GM03348 (cell line): ENCODE measurements around the gene TGIF2.
"Not testable (repeated sequence)": the region's sequence is repeated elsewhere in the genome, so short reads cannot be mapped to it uniquely, and the experiment has no call there.

Source experiments
- DNase-seq: peaks from one replicate; pipeline ENCODE4 v3.0.0; 2012; ENCODE audit warnings: low spot score

TGIF2 gene

GRCh38 chr20:36547186-36548005 lies 26.0 kb upstream of the TGIF2 start:
- DNase-seq, result no peak

DNA sequence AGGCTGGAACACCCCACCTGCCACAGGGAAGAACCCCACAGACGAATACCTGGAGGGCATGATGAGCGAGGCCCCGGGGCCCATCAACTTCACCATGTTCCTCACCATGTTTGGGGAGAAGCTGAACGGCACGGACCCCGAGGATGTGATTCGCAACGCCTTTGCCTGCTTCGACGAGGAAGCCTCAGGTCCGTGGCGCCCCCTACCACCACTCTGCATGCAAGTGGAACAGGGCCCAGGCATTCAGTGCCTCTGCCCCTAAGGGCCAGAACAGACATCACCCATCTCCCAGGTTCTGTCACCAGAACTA lies 25.4 kb upstream of the TGIF2 start:
- DNase-seq, result peak; percentile 5

- peak; percentile 9 for DNase-seq
These were observed 24.4 kb upstream of the TGIF2 start for GRCh38 chr20:36548704-36549627.

DNA sequence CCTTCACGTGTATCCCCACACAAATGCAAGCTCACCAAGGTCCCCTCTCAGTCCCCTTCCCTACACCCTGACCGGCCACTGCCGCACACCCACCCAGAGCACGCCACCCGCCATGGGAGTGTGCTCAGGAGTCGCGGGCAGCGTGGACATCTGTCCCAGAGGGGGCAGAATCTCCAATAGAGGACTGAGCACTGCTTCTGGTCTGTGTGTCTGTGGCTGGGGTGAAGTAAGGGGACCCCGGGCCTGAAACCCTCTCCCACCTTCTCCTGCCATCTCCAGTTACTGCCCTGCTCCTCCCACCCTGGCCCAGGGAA lies 23.8 kb upstream of the TGIF2 start:
- DNase-seq, result peak; percentile 13

- DNase-seq, result peak; percentile 44
These were observed 23.2 kb upstream of the TGIF2 start for GRCh38 chr20:36549942-36550789.

- DNase-seq, result peak; percentile 47
These were observed 22.6 kb upstream of the TGIF2 start for GRCh38 chr20:36550790-36551299.

- DNase-seq, result no peak
These were observed 18.1 kb upstream of the TGIF2 start for GRCh38 chr20:36555248-36555647.

- no peak for DNase-seq
These were observed 10.7 kb upstream of the TGIF2 start for GRCh38 chr20:36562724-36563123.

GRCh38 chr20:36563374-36563773 lies 10.0 kb upstream of the TGIF2 start:
- no peak for DNase-seq

GRCh38 chr20:36564078-36564725 lies 9.2 kb upstream of the TGIF2 start:
- not testable (repeated sequence) for DNase-seq

- DNase-seq, result not testable (repeated sequence)
These were observed 8.7 kb upstream of the TGIF2 start for GRCh38 chr20:36564726-36565121.

GRCh38 chr20:36565520-36565919 lies 7.9 kb upstream of the TGIF2 start:
- DNase-seq, result no peak

DNA sequence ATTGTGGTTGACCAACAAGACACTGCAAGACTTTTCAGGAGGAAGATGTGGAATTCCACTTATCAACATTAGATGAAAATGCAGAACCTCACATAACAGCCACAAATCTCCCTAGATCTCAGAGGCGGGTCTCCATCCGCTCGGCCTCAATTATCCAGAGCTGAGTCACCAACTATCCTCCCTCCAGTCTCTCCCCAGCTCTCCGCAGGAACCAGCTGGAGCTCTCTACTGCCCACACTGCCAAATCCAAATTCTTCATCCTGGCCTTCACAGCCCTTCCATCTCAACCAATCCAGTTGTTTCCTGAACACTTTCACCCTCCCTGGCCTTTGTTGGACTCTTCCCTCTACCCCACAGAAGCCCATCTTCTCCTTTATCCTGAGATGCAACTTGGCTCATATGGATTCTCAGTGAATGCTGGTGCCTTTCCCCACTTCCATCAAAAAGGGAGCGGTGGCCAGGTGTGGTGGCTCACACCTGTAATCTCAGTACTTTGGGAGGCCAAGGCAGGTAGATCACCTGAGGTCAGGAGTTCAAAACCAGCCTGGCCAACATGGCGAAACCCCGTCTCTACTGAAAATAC lies 3.5 kb upstream of the TGIF2 start:
- peak; percentile 87 for DNase-seq

- DNase-seq, result no peak
These were observed 1.6 kb upstream of the TGIF2 start for GRCh38 chr20:36571564-36572504.

DNA sequence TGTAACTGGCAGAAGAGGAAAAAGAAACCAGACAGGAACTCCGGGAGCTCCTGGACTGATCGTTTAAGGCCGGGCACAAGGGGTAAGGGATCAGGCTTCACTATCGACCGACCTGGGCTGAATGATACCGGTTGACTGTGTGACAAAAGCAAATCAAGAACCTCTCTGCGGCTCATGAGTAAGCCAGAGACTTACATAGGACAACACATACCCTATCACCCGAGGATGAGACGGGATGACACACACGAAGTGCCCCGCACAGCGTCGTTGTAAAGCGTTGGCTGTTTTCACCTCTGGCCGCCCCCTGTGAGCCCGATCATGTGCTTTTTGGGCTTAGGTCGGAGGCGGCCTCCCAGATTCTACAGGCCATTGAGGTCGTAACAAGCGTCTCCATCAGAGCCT lies 695 bp upstream of the TGIF2 start:
- DNase-seq, result peak; percentile 25

GRCh38 chr20:36573798-36574365 lies 485 bp downstream of the TGIF2 start:
- peak; percentile 58 for DNase-seq

DNA sequence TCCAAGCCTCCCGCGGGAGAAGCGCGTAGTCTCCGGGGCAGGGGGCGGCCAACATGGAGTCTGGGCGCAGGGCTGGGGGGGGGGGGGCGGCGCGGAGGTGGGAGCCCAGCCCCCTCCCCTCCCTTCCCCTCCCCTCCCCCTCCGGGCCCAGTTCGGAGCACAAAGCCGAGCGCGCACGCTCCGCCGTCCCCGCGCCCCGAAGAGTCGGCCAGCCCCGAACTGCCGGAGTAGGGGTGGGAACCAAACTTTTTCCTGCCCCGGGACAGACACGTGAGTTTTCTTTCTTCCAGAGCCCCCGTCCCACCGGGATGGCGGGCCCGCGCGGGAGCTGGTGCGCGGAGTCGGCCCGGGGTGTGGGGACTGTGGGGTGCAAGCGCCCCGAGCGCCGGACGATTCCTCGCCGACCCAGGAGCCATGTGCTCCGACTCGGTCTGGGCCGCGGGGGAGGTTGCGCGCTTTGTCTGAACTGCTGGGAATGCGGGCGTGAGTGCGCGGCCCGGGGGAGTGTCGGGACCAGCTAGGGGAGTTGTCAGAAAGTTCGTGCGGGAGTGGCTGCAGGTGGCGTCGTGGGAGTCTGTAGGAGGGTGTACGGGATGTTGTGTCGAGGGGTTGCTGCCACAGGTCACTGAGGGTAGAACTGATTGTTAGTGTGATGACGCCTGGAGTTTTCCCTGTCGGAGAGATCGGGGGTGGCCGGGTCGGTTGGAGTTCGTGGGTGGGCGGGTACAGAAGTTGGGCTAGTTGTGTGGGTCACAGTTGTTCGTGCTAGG lies 1.2 kb downstream of the TGIF2 start:
- DNase-seq, result peak; percentile 61

DNA sequence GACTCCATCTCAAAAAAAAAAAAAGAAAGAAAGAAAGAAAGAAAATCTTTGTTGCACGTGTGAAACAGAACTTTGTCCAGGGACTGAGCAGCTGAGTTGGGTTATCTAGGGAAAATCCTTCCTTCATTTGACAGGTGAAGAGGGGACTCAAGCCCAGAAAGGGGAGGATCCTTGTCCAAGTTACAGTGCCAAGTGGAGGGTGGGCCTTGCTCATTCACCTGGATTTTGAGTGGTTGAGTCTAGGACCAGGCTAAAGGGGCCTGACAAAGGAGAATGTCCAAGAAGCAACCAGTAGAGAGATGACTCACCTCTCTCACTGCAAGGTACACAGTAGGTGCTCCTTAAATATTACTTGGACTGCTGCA lies 2.7 kb downstream of the TGIF2 start:
- DNase-seq, result no peak
